Neuron (in vitro differentiated cells): Measurements from ENCODE around the gene UBE3D.
A peak's percentile ranks its signal among the peaks of the same experiment; 100 is the strongest.

ENCODE experiments used
- H2AFZ ChIP-seq: one replicate; pipeline ENCODE4 v1.6.1; 2013; ENCODE audit warnings: low read depth, mild to moderate bottlenecking, inconsistent platforms, low read length, moderate library complexity
- H3K27me3 ChIP-seq: one replicate; pipeline ENCODE4 v1.6.1; 2013; ENCODE audit warnings: low read length; ENCODE audit not compliant: insufficient read depth
- H3K36me3 ChIP-seq: one replicate; pipeline ENCODE4 v1.6.1; 2013; ENCODE audit warnings: low read length; ENCODE audit not compliant: insufficient read depth
- H3K4me1 ChIP-seq: one replicate; pipeline ENCODE4 v1.6.1; 2013; ENCODE audit warnings: low read length; ENCODE audit not compliant: insufficient read depth
- H3K4me3 ChIP-seq: 2 replicates; pipeline ENCODE4 v1.5.1; 2013; ENCODE audit warnings: mild to moderate bottlenecking, low read length, moderate library complexity
- H3K9me3 ChIP-seq: one replicate; pipeline ENCODE4 v1.6.1; 2013; ENCODE audit warnings: low read length

Gene UBE3D

GRCh38 chr6:83071707-83072106 lies 6.1 kb upstream of the UBE3D start:
- Histone ChIP-seq H3K36me3 (no peaks in the 10 kb centered on the region), H3K27me3 (no peaks in the 10 kb centered on the region), H3K9me3 (peaks cover 1% of the 10 kb centered on the region), H2AFZ (no peak overlapping the region), H3K4me1 (peaks cover 9% of the 10 kb centered on the region), H3K4me3 (no peak overlapping the region)

GRCh38 chr6:83071023-83071422 lies 5.4 kb upstream of the UBE3D start:
- H3K9me3 ChIP-seq = peaks cover 1% of the 10 kb centered on the region

GRCh38 chr6:83069633-83070032 lies 4.0 kb upstream of the UBE3D start:
- Histone ChIP-seq H3K4me1 (peaks cover 18% of the 10 kb centered on the region), H3K27me3 (no peaks in the 10 kb centered on the region), H3K4me3 (no peak overlapping the region), H3K36me3 (no peaks in the 10 kb centered on the region), H3K9me3 (no peaks in the 10 kb centered on the region), H2AFZ (no peak overlapping the region)

More at GRCh38 chr6:83071023-83071422, 5.4 kb upstream of the UBE3D start:
- Histone ChIP-seq H2AFZ (no peak overlapping the region), H3K36me3 (no peaks in the 10 kb centered on the region), H3K27me3 (no peaks in the 10 kb centered on the region), H3K4me3 (no peak overlapping the region), H3K4me1 (peaks cover 10% of the 10 kb centered on the region)

DNA sequence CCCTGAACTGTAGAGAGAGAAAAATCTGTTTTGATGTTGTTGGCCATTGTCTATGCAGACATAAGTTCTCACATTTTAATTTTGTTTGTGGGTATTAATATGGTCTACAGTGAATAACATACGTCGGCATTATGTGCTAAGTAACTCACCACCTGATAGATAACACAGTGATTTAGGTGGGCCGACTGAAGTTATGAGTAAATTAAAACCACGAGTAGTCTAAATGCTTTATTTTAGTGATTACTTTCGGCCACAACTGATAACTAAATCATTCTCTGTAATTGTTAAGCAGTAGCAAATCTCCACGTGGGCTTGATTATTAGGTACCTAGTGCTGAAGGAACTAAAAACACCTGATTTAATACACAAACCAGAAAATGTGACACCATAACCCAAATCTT lies 3.0 kb upstream of the UBE3D start:
- Histone ChIP-seq H3K36me3 (no peaks in the 10 kb centered on the region), H3K9me3 (no peaks in the 10 kb centered on the region), H3K27me3 (no peaks in the 10 kb centered on the region), H3K4me1 (peaks cover 20% of the 10 kb centered on the region), H2AFZ (no peak overlapping the region), H3K4me3 (peak overlapping the region; percentile 88)

DNA sequence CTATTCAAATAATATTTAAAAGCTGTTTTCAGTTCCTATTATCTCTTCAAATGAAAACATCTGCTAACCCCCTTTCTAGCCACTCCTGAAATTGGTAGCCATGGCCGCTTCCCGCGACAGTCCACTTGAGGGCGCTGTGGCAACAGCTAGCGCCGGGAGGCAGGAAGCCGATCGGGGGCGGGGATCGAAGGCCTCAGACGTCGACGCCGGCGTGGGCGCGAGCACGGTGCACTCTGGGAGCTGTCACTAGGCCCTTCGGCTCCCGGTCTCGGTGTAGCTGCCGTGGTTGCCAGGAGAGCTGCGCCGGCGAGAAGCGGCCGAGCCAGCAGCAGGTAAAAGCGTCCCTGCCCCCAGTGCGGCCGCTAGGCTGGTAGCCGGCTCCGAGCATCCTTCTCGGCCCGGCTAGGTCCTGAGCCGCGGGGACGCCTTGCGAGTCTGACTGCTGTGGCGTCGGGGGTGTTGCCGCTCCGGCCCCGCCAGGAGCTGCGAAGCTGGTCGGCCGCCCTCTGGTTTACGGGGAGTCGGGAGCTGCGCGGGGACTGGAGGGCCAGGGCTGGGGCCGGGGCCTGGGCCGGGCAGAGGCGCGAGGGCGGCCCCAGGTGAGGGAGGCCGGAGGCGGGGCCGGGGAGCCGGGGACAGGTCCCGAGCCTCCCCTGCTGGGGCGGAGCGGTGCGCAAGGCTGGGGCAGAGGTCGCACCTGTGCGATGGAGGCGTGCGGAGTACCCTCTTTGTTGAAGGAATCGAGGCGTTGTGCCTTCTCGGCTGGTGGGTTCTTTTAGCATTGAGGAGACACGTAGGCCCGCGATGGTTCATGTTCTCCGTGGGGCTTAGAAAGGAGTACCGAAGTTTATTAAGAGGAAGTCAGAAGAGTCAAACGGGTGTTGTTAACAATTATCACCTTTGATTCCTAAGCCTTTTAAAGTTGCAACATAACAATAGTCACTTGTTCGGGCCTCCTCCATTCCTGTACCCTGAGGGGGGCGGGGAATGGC lies 2.1 kb upstream of the UBE3D start, which contains the start of gene DOP1A:
DOP1A (plus strand) TSS at position 224 of the 992 bp plus-strand sequence. CDS start 29,307 bp downstream, outside the sequence.
- Histone ChIP-seq H3K9me3 (no peaks in the 10 kb centered on the region), H3K4me1 (peaks cover 20% of the 10 kb centered on the region), H3K27me3 (no peaks in the 10 kb centered on the region), H3K36me3 (no peaks in the 10 kb centered on the region), H3K4me3 (peak within 1 kb of the TSS; percentile 88), H2AFZ (peak within 1 kb of the TSS; percentile 85)

- H3K27me3 ChIP-seq = no peaks in the 10 kb centered on the region
- H3K36me3 ChIP-seq = peaks cover 3% of the 10 kb centered on the region
- no peaks in the 10 kb centered on the region for H3K9me3 ChIP-seq
- no peak overlapping the region for H2AFZ ChIP-seq
- peaks cover 11% of the 10 kb centered on the region for H3K4me1 ChIP-seq
- H3K4me3 ChIP-seq = no peak overlapping the region
Measured at GRCh38 chr6:83062225-83062624, 3.4 kb downstream of the UBE3D start.

DNA sequence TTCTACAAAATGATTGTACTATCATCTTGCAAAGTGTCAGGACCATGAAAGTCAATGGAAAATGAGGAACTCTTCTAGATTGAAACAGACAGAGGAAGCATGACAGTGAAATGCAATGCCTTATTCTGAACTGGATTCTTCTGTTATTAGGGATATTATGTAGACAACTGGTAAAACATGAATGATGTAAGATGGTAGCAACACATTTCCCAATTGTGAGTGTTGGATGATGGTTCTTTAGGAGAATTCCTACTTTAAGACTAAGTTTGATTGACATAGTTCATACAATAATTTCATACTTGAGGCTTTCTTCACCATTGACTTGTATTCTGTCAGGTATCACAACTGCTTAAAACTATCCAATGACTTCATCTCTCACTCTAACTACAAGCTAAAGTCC lies 4.5 kb downstream of the UBE3D start:
- no peak overlapping the region for H2AFZ ChIP-seq
- H3K27me3 ChIP-seq = no peaks in the 10 kb centered on the region
- peaks cover 11% of the 10 kb centered on the region for H3K4me1 ChIP-seq
- peaks cover 4% of the 10 kb centered on the region for H3K36me3 ChIP-seq
- H3K4me3 ChIP-seq = no peak overlapping the region
- H3K9me3 ChIP-seq = no peaks in the 10 kb centered on the region

GRCh38 chr6:83057705-83058321 lies 7.8 kb downstream of the UBE3D start:
- H3K9me3 ChIP-seq = no peaks in the 10 kb centered on the region
- no peaks in the 10 kb centered on the region for H3K27me3 ChIP-seq
- no peak overlapping the region for H3K4me3 ChIP-seq
- H2AFZ ChIP-seq = no peak overlapping the region
- H3K4me1 ChIP-seq = no peaks in the 10 kb centered on the region
- peaks cover 10% of the 10 kb centered on the region for H3K36me3 ChIP-seq

DNA sequence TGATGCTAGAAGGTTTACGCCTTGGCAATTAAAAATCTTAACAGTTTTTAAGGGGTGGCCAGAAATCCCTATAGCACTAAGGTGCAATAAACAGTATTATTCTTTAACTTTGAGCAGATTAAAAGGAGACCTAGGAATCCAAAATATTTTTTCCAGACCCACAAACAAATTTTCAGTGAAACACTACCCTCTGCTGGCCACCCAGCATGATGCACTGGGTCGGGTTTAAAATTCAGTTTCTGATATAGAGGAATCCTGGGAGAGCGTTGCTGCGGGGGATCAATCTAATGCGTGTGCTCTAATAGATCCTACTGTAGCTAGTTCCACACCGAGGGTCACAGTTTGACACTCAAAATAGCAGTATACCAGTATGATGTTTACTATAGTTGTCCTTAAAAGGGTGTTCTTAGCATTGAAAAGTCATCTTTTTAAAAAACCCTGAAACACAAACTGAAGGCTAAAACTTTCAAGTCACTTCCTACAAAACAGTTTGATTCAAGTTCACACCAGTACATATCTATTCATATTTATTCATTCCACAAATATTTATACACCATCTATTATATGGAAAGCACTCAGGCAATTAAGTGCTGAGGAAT lies 10.2 kb downstream of the UBE3D start:
- no peak overlapping the region for H3K4me3 ChIP-seq
- peaks cover 11% of the 10 kb centered on the region for H3K36me3 ChIP-seq
- no peaks in the 10 kb centered on the region for H3K9me3 ChIP-seq
- H3K4me1 ChIP-seq = no peaks in the 10 kb centered on the region
- no peaks in the 10 kb centered on the region for H3K27me3 ChIP-seq
- H2AFZ ChIP-seq = no peak overlapping the region

DNA sequence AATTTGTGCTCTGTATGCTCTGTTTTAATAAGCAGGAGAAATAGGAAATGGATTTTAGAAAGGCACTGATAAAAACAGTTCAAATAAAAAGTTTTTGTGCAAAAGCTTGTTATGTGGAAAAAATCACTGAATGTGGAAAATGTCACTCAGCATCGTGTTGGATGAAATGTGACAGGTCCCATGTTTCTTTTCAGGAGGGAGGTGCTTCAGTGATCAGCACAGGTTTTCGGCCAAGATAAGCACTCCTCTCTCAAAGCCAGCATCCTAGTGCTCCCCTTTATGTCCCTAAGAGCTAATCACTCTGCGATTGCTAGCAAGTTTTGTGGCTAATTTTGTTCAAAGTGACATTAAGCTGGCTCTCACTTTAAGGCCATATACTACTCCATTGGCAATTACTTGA lies 12.0 kb downstream of the UBE3D start:
- peaks cover 11% of the 10 kb centered on the region for H3K36me3 ChIP-seq
- no peaks in the 10 kb centered on the region for H3K4me1 ChIP-seq
- H2AFZ ChIP-seq = no peak overlapping the region
- H3K9me3 ChIP-seq = no peaks in the 10 kb centered on the region
- no peaks in the 10 kb centered on the region for H3K27me3 ChIP-seq
- no peak overlapping the region for H3K4me3 ChIP-seq

- Histone ChIP-seq H3K36me3 (peaks cover 11% of the 10 kb centered on the region), H3K27me3 (no peaks in the 10 kb centered on the region), H2AFZ (no peak overlapping the region), H3K9me3 (no peaks in the 10 kb centered on the region), H3K4me1 (no peaks in the 10 kb centered on the region), H3K4me3 (no peak overlapping the region)
Measured at GRCh38 chr6:83051377-83052172, 14.1 kb downstream of the UBE3D start.

- Histone ChIP-seq H3K4me3 (no peak overlapping the region), H3K27me3 (no peaks in the 10 kb centered on the region), H3K36me3 (peaks cover 4% of the 10 kb centered on the region), H2AFZ (no peak overlapping the region), H3K9me3 (no peaks in the 10 kb centered on the region), H3K4me1 (peaks cover 6% of the 10 kb centered on the region)
Measured at GRCh38 chr6:83047065-83047754, 18.4 kb downstream of the UBE3D start.
